Measurements from ENCODE around the gene AK3. TPM values are rescaled to one million over a fixed set of nuclear protein-coding genes. Genes with fewer than 3 reads are reported as not detected.

The AK3 gene
- total and polyA plus RNA-seq, 2 donors (not counting 3 experiments of a cell fraction or from before 2014, with no cell fraction given): 20.6 to 42.3 TPM

DNA sequence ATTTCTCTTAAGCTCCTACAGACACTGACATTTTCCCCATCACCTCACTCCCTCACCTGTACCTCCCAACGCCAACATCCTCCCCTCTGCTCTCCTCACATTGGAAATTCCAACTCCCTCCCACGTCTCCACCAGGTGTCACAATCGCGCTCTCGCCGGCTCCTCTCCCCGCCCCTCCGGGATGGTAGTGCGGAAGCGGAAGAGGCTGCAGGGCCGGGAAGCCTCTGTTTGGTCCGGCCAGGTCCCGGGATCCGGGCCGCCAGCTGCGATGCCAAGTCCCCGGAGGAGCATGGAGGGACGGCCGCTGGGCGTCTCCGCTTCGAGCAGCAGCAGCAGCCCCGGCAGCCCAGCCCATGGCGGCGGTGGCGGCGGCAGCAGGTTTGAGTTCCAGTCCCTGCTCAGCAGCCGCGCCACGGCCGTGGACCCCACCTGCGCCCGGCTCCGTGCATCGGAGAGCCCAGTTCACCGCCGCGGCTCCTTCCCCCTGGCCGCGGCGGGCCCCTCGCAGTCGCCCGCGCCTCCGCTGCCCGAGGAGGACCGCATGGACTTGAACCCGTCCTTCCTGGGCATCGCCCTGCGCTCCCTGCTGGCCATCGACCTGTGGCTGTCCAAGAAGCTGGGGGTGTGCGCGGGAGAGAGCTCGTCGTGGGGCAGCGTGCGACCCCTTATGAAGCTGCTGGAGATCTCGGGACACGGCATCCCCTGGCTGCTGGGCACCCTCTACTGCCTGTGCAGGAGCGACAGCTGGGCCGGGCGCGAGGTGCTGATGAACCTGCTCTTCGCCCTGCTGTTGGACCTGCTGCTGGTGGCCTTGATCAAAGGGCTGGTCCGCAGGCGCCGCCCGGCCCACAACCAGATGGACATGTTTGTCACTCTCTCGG, 78.7 kb downstream of the AK3 start, which contains the start of gene PLPP6:
PLPP6 (plus strand) TSS at position 187 of the 881 bp plus-strand sequence; CDS start at position 269, 82 bp downstream.
- Histone ChIP-seq H3K4me3 (replicated peaks in 1 of 3; ENCODE audit: insufficient read depth in 1 of 3, low read depth in 1 of 3, low read length in 3 of 3) (peak within 1 kb of the TSS; percentile 57 to 81 (median 71)), H4K20me1 (replicated peaks; ENCODE audit: control insufficient read depth, extremely low read depth, insufficient read depth, low read length) (no peaks in the 10 kb centered on the region), H3K27me3 (ENCODE audit: control insufficient read depth in 2 of 2, insufficient read depth in 2 of 2, low read length in 2 of 2) (no peaks in the 10 kb centered on the region), H3K9ac (replicated peaks; ENCODE audit: extremely low read depth, insufficient read depth, low read length) (peak within 1 kb of the TSS; percentile 64), H3K36me3 (ENCODE audit: control insufficient read depth in 2 of 2, extremely low read depth in 1 of 2, insufficient read depth in 2 of 2, low read length in 2 of 2) (no peaks in the 10 kb centered on the region), H3K79me2 (ENCODE audit: control insufficient read depth, insufficient read depth, low read length) (no peaks in the 10 kb centered on the region), H3K9me3 (replicated peaks; ENCODE audit: control insufficient read depth, insufficient read depth, low read length) (no peaks in the 10 kb centered on the region), H3K9me1 (replicated peaks; ENCODE audit: control insufficient read depth, extremely low read depth, insufficient read depth, low read length) (no peaks in the 10 kb centered on the region), H3K4me1 (ENCODE audit: control insufficient read depth, extremely low read depth, insufficient read depth, low read length) (peaks cover 32% of the 10 kb centered on the region), H3K27ac (ENCODE audit: insufficient read depth, low read depth, low read length) (peak within 1 kb of the TSS; percentile 10), H2AFZ (ENCODE audit: low read depth, low read length) (peak within 1 kb of the TSS; percentile 79), H3K4me2 (ENCODE audit: insufficient read depth, low read length) (peak within 1 kb of the TSS; percentile 82)
- intact Hi-C loops (cut with micrococcal nuclease) (loop anchor here (1.0 to 2.0 kb wide), 5 partner anchors 17 to 326 kb away; partner anchors contain the start of gene CDC37L1), dilution Hi-C loops (cut with MboI; ENCODE audit: extremely low pct_ligation_motif_present, low sequenced_read_pairs) (no loop called here)
- no TSS peak for BruUV-seq (replicated peaks)
- ChIA-PET POLR2A (no interaction called here), CTCF (interaction anchor here (0.7 to 1.4 kb wide), 6 partner anchors 10 to 57 kb away, joined by 3 to 5 read pairs (median 3); partner anchors contain the start of gene CDC37L1)
- FAIRE-seq: peak; percentile 76
- TF ChIP-seq, protein P1, sequence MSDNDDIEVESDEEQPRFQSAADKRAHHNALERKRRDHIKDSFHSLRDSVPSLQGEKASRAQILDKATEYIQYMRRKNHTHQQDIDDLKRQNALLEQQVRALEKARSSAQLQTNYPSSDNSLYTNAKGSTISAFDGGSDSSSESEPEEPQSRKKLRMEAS (IDR thresholded peaks at IDR 0.05; ENCODE audit: insufficient read depth, insufficient read length): no peak
- TF ChIP-seq POLR2AphosphoS5 (IDR thresholded peaks at IDR 0.05; ENCODE audit: insufficient read depth, low read depth, low read length) (peak; percentile 82), POLR2A (IDR thresholded peaks at IDR 0.05; ENCODE audit: low read depth, low read length) (peak; percentile 74)
- TF ChIP-seq, protein P2, sequence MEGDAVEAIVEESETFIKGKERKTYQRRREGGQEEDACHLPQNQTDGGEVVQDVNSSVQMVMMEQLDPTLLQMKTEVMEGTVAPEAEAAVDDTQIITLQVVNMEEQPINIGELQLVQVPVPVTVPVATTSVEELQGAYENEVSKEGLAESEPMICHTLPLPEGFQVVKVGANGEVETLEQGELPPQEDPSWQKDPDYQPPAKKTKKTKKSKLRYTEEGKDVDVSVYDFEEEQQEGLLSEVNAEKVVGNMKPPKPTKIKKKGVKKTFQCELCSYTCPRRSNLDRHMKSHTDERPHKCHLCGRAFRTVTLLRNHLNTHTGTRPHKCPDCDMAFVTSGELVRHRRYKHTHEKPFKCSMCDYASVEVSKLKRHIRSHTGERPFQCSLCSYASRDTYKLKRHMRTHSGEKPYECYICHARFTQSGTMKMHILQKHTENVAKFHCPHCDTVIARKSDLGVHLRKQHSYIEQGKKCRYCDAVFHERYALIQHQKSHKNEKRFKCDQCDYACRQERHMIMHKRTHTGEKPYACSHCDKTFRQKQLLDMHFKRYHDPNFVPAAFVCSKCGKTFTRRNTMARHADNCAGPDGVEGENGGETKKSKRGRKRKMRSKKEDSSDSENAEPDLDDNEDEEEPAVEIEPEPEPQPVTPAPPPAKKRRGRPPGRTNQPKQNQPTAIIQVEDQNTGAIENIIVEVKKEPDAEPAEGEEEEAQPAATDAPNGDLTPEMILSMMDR (IDR thresholded peaks at IDR 0.05; ENCODE audit: extremely low read depth in 1 of 2, insufficient read depth in 1 of 2, low read depth in 1 of 2, low read length in 2 of 2): peak; percentile 18 to 57
- peak; percentile 76 for DNase-seq (ENCODE audit: low read depth, low spot score)
